Stimulated activated CD8-positive, alpha-beta memory T cell treated with anti-CD3 and anti-CD28 coated beads, Interleukin-7, amount 100 ng/mL, for 48 hours (primary cell): Measurements from ENCODE around the gene AKAP13.
"Not testable (repeated sequence)": the region's sequence is repeated elsewhere in the genome, so short reads cannot be mapped to it uniquely, and the experiment has no call there.

Experiments used
- DNase-seq, 2 donors: peaks; one replicate each; pipeline ENCODE4 v3.0.0-alpha.2; 2020; ENCODE audit warnings: low read depth in 1 of 2; ENCODE audit errors: extremely low read depth in 1 of 2

The AKAP13 gene

DNA sequence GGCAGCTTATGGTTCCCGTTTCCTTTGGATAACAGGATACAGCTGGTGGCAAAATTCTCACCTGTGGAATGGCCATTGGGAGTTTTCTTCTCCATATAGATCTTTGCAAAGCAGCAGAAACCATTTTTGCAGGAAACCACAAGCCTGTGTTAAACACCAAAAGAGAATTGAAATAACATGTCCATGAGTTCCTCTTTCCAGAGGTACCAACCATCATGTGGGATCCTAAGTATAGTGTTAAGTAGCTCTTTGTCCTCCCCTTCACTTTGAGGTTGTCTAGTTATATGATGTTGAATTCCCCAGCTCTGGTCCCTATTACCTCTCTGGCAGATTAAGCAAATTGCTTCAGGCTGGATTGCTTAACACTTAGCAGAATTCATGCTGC, 94.9 kb downstream of the AKAP13 start:
- no peak for DNase-seq

DNA sequence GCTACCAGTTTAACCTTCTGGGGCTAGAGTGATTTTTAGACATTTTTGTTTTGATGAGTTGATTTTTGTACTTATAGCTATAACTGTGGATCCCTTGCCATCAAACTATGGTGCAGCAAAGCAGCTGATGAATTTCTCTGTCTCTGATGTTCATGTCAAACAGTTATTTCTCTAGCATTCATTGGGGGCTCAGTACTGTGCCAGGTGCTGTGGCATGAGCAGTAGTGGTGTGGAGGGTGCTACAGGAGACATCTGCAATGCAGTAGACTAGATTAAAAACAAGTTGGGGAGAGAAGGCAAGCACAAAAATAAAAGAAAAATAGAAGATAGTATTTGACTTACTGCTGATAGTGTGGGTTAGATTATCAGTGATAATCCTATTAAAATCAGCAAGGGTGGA, 95.3 kb downstream of the AKAP13 start:
- no peak for DNase-seq

DNA sequence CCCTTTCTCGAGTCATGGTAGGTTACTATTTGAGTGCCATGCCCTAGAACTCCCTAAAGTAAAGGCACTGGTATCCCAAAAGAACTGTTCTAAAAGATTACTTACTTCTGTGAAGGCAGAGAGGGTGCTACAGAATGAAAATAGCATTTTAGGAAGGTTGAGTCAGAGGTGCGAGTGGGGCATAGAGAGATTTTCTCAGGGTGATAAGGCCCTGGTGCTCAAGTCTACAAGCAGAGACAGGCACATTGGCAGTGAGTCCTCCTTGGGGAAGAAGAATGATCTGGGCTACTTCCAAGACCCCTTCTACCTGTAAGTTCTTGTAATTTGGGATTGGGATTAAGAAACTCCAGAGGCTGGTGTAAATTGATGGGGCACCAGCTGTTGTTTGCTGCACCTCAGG, 96.7 kb downstream of the AKAP13 start:
- no peak for DNase-seq

DNA sequence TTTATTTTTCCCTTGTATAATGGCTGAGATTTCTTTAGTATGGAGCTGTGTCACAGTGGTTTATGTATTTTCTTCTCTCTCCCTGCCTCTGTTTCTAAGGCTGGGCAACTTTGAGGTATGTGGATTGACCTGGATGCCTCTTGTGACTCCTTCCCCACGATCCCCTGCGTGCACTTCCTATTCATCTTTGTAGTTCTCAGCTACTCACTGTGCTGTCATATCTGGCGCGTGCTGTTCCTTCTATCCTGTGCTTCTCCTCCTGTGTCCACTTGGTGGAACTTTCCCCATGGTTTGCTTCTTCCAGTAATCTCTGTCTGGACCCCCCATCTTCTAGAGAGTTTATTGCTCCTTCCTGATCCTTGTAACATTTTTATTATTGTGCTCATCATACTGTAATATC, 97.3 kb downstream of the AKAP13 start:
- DNase-seq: no peak

DNA sequence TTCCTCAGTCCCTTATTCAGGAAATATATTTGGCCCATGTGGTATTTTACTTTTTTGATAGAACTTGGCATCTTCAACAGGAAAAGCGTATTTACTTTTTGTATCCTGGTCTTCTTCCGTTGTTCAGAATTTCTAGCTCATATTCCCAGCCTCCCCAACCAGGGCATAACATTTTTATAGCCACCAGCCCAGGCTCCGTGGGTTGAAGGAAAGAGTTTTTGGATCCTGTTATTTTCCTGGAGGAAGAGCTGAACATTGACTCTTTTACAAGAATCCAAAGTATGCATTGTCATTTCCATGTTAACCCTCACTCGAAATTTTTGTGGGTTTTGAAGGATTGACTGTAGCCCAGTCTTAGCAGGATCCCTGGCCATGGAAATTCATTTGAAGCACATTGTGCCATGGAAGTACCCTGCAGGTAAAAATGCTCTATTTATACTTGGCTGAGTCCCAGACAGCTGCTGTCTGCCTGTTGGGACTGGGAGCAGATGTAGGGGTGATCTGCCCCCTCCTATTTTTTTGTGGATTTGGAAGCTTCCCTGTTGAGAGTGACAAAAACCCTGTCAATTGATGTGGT, 98.8 kb downstream of the AKAP13 start:
- DNase-seq: no peak

GRCh38 chr15:85480923-85481322, 100.5 kb downstream of the AKAP13 start:
- no peak for DNase-seq

- not testable (repeated sequence) for DNase-seq
Observed at GRCh38 chr15:85481543-85481942, 101.1 kb downstream of the AKAP13 start.

- no peak for DNase-seq
Observed at GRCh38 chr15:85482894-85483293, 102.5 kb downstream of the AKAP13 start.

DNA sequence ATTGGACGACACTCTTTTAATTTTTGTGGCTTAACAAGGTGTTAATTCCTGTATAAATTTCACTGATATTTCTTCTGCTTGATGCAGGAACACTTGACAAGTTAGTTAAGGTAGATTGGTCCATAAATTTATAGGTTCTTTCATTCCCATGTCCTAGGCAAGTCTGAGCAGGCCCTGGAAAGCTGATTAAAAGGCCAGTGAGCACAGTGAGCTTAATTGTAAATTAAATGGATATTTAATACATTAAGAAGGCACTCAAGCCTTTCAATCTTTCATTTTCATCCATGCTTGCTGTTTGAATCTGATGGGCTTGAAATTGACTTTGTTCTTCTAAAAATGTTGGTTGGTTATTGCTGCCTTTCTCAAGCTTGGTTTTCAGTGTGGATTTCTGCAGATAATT, 103.6 kb downstream of the AKAP13 start:
- DNase-seq: not testable (repeated sequence)

DNA sequence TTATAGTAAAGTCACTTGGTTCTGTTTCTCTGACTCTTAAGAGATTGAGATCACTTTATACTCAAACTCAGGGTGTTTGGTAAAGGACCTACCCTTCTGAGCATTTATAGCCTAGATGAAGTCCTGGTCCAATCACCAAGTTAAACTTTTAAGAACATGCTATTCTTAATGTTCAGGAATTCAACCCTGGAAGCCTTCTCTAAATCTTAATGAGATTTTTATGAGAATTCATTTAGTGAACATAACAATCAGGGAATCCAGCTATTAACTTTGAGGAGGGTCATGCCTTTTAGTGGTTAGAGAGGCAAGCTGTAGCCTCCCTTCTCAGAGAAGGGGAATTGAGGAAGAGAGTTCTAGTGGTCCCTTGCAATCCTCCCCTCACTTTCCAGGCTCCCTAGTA, 104.5 kb downstream of the AKAP13 start:
- DNase-seq: not testable (repeated sequence)

DNA sequence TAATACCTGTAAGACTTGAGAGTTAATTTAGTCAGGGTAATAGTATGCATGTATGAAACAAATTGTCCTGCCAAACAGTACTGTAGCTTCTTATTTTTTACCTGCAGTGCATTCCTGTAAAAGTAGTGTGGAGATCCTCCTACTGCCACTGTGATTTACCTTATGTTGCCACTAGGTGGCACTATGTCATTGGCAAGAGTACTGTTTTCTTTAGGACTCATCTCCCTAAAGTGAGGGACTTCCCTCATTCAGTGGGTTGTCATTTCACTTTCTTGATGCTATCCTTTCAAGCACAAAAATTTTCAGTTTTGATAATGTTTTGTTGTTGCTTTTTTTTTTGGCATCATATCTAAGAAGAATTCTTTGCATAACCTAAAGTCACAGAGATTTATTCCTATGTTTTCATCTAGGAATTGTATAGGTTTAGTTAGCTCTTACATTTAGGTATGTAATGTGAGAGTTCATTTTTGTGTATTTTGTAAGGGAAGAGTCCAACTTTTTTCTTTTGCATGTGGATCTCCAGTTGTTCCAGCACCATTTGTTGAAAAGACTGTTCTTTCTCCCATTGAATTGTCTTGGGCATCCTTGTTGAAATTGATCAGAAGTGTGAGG, 105.7 kb downstream of the AKAP13 start:
- DNase-seq: peak in 1 of 2 donors; percentile 32

DNA sequence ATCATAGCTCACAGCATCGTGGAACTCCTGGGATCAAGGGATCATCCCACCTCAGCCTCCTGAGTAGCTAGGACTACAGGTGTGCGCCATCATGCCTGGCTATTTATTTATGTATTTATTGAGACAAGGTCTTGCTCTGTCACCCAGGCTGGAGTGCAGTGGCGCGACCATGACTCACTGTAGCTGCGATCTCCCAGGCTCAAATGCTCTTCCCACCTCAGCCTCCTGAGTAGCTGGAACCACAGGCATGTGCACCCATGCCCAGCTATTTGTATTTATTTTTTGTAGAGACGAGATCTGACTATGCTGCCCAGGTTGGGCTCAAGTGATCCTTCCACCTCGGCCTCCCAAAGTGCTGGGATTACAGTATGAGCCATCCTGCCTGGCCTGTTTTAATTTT, 107.4 kb downstream of the AKAP13 start:
- DNase-seq: not testable (repeated sequence)

DNA sequence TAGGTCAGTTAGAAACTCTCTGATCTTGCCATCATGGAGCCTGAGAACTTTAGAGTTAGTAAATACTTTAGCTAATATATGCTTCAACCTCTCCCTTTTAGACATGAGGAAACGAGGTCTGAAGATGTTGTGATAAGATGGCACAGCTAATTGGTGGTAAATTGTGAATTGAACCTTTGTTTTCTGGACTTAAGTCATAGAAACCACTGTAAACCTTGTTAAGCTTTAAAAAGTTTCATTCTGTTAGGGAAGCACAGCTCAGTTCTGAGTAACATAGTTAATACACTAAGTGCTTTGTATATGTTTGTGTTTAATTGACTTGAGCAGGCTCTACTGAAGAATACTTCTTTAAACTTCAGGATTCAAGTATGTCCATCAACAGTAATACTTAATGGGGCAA, 108.6 kb downstream of the AKAP13 start:
- no peak for DNase-seq

GRCh38 chr15:85489773-85490493, 109.5 kb downstream of the AKAP13 start:
- no peak for DNase-seq

- DNase-seq: no peak
Observed at GRCh38 chr15:85490856-85491255, 110.5 kb downstream of the AKAP13 start.

DNA sequence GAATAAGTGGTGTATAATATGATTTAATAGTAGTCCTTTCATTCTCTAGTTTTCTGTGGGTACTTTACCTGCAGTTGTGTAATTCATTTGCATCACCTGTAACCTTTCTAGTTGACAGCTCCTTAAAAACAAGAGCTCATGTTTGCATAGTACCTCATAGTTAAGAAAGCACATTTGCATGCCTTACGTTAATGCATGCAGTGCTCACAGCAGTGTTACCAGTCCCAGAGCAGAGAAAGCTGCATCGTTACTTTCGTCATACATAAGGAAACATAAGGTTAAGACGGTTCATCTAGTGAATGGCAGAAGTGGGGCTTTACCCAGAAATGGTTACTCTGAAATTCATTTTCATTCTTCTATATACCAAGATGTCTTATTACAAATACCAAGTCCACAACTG, 111.3 kb downstream of the AKAP13 start:
- DNase-seq: no peak

DNA sequence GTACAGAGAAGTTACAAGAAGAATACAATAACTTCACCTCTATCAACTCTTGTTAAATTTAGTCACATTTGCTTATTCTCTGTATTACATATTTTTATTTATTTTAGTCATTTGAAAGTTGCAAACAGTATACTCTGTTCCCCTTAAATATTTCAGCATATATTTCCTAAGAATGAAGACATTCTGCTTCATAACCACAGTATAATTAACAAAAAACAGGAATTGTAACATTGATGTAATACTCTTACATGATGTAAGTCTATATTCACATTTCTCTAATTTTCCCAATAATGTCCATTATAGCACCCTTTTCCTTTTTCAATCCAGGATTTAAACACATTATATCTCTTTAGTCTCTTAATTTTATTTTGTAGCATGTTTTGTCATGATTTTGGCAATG, 112.0 kb downstream of the AKAP13 start:
- DNase-seq: no peak

DNA sequence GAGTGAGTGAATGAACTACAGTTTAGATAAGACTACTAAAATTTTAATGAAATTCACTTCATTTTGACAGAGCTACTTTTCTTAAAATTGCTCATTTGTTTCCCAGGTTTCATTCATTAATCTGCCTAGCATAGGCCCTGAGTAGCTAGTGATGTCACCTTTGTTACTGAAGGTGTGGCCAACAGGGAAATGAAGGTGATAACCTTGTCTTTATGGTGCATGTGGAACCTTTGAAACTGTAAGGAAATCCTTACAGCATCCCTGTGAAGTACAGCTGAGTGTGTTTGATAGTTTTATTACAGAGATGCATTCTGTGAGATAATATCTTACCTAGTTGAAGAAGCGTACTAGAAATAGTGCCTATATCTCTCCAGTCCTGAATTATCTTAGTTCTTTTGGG, 112.9 kb downstream of the AKAP13 start:
- DNase-seq: no peak

GRCh38 chr15:85494048-85494777, 113.8 kb downstream of the AKAP13 start:
- no peak for DNase-seq

- no peak for DNase-seq
Observed at GRCh38 chr15:85495096-85495495, 114.7 kb downstream of the AKAP13 start.

DNA sequence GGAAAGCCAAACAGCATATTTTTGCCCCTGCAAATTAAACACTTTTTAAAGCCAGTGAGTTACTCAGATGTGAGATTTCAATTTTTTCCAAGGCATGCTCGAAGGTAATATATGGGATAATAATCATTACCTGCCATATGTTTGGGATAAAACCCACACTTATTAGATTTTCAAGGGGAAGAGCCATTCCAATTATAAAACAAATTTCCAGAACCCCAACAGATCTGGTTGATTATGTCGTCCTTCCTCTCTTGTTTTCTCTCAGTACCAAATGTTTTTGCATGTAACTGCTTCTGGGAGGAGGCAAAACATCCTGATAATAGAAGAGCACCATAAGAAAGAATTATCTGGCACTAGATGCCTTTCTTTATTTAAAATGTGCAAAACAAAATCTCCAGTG, 115.1 kb downstream of the AKAP13 start:
- no peak for DNase-seq

DNA sequence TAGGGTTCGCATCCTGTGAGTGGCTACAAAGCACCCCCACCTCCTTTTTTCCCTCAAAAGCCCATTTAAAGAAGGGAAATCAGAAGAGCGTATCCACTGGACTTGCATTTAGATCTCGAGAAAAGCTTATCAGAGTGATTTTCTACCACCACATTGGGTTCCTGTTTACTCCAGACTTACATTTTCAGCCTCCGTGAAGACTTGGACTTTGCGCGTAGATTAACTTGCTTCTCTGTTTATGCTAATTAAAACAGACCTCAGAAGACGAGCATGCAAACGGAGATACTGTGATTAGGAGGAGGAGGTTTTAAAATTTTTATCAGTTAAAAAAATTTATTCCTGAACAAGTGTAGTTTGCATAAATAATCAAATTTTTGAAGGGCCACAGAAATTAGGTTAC, 115.7 kb downstream of the AKAP13 start:
- DNase-seq: no peak
